Choroid plexus epithelial cell (primary cell): ENCODE measurements around the gene TRPM5.

Experiments
- DNase-seq: peaks from one replicate; pipeline ENCODE4 v3.0.0-alpha.2; 2010; ENCODE audit warnings: low read depth
- H3K4me3 ChIP-seq: 2 replicates; pipeline ENCODE4 v1.5.1; 2011; ENCODE audit warnings: low read depth, mild to moderate bottlenecking, control low read depth, low read length, moderate library complexity
- TF ChIP-seq, protein P1 (sequence below): conservative IDR thresholded peaks from 2 replicates; pipeline ENCODE4 v1.5.1; 2011; ENCODE audit warnings: low read depth, mild to moderate bottlenecking, control low read depth, inconsistent platforms, low read length, moderate library complexity

The TRPM5 gene

DNA sequence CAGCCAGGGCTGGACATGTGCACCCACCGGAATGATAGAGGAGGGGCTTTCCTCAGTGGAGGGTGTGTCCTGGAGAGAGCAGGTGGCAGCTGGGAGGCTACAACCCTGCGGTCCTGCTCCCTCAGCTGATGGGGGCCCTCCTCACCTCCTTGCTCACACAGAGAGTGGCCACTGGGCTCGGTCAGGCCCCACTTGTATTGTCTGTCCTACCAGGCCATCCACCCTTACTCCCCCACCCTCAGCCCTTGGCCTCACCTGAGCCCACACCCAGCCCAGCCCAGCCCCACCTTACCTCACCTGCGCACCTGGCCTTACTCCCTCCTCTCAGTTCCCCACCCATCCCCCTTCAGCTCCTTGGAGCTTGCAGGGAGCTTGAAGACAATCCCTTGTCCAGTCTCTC, 3.1 kb downstream of the TRPM5 start:
- no peak overlapping the region for H3K4me3 ChIP-seq
- TF ChIP-seq, protein P1, sequence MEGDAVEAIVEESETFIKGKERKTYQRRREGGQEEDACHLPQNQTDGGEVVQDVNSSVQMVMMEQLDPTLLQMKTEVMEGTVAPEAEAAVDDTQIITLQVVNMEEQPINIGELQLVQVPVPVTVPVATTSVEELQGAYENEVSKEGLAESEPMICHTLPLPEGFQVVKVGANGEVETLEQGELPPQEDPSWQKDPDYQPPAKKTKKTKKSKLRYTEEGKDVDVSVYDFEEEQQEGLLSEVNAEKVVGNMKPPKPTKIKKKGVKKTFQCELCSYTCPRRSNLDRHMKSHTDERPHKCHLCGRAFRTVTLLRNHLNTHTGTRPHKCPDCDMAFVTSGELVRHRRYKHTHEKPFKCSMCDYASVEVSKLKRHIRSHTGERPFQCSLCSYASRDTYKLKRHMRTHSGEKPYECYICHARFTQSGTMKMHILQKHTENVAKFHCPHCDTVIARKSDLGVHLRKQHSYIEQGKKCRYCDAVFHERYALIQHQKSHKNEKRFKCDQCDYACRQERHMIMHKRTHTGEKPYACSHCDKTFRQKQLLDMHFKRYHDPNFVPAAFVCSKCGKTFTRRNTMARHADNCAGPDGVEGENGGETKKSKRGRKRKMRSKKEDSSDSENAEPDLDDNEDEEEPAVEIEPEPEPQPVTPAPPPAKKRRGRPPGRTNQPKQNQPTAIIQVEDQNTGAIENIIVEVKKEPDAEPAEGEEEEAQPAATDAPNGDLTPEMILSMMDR = no peak
- no peak for DNase-seq

DNA sequence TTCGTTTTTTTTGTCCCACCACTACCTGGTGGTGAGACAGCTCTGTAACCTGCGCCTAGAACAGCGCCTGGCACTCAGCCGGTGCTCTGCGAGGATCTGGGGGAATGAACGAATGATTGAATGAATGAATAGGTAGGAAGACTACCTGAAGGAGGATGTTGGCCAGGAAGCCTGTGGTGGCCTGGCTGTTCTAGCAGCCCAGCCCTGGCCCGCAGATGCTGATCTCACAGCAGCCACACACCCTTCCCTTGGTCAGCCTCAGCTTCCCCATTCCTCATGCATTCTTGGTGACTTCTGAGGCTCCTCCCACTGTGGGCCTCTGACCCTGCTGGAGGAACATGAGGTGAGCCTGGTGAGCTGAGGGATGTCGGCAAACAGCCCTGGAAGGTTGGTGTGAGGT, 3.7 kb downstream of the TRPM5 start:
- DNase-seq = no peak
- TF ChIP-seq, protein P1 = no peak
- no peak overlapping the region for H3K4me3 ChIP-seq

DNA sequence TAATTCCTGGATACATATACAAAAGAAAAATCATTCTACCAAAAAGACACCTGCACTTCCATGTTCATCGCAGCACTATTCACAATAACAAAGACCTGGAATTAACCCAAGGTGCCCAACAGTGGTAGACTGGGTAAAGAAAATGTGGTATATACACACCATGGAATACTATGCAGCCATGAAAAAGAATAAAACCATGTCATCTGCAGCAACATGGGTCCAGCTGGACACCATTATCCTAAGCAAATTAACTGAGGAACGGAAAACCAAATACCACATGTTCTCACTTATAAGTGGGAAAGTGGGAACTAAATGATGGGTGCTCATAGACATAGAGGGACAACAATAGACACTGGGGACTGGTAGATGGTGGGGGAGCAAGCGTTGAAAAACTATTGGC, 4.5 kb downstream of the TRPM5 start:
- TF ChIP-seq, protein P1 = no peak
- no peak for DNase-seq

DNA sequence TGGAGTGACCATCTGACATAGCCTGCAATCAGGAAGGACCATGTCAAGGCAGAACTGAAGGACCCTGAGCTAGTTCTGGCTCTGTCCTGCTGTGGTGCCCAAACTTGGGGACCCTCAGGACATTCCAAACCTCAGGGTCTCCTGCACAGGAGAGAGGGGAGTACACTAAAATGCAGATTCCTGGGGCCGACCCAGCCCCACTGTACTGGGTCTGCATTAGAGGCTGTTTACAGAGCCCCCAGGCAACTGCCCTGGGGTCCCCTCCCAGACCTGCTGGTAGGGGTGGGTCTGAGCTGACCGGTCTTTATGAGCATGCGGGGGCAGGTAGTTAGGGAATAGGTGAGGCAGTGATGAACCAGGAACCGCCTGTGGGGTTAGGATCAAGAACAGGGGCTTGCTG, 6.8 kb downstream of the TRPM5 start:
- no peak overlapping the region for H3K4me3 ChIP-seq
- DNase-seq = no peak
- TF ChIP-seq, protein P1 = no peak

More for the DNA sequence above, 4.5 kb downstream of the TRPM5 start:
- no peak overlapping the region for H3K4me3 ChIP-seq

DNA sequence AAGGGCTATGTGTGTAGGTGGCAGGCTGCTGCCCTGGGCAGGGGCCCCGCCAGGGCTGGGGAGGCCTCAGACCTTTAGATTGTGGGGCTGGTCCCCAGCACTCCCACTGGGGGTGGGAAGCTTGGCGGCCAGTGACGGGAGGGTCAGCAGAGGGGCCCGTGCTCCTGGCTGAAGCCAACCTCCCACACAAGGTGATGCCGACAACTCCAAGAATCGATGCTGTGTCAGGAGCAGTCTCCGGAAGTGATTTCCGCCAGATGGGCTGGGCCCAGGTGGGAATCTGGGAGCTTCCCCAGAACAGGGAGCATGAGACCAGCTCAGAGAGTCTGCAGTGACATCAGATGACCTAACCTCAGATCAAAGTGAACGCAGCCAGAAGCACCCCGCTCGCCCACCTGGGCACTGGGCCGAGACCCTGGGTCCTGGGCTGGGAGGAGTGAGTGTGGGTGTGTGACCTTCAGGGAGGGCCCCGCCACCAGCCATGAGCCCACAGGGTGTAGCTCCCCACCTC, 7.7 kb downstream of the TRPM5 start:
- DNase-seq = no peak
- no peak overlapping the region for H3K4me3 ChIP-seq
- TF ChIP-seq, protein P1 = no peak

DNA sequence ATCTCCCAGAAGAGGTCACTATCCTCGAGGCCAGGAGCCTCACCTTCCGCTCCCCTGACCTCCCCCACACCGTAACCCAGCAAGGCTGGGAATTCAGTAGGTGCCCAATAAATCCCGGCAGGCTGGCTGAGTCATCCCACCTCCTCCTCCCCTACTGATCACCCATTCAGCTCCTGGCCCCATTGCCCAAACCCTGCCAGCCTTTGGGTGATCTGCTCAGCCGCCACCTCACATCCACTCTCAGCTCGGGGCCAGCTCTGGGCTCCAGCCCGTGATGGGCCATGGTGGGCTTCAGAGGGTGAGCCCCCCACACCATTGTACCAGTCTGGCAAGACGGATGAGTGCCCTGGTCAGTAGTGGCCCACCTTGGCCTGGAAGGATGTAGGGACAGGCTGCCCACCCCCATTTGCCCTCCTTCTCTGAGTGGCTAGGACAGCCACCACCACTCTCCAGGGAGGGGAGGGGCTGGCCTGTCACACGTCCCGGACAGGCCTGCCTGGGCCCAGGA, 8.2 kb downstream of the TRPM5 start:
- TF ChIP-seq, protein P1 = no peak

DNA sequence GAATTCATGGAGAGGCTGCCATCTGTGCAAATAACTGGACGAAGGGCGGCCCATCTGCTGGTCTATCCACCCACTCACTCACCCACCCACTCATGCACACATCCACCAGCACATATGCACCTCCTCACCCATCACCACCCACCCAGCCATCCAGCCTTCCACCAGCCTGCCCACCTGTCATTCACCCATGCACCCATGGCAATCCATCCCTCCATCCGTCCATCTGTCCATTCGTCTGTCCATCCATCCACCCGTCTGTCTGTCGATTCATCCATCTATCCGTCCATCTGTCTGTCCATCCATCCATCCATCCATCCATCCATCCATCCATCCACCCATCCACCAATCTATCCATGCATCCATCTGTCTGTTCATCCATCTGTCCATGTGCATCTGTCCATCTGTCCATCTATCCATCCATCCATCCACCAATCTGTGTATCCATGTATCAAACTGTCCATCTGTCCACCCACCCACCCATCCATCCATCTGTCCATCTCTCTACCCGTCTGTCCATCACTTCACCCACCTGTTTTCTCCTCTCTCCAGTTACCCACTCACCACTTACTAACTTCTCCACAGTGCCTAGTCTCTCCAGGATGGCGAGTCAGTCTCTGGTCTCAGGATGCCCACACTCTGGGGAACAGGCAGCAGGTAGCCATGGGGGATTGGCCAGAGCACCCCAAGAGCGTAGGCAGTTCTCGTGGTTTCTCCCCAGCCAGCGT, 8.9 kb downstream of the TRPM5 start:
- no peak overlapping the region for H3K4me3 ChIP-seq
- no peak for DNase-seq
- TF ChIP-seq, protein P1 = no peak

More for the DNA sequence above, 8.2 kb downstream of the TRPM5 start:
- DNase-seq = no peak
- no peak overlapping the region for H3K4me3 ChIP-seq
